GM19238 (cell line): ENCODE results near the gene DARS2.
"Not testable (repeated sequence)": the region's sequence is repeated elsewhere in the genome, so short reads cannot be mapped to it uniquely, and the experiment has no call there.

Experiments
- DNase-seq: peaks from one replicate; pipeline ENCODE4 v3.0.0; 2011; ENCODE audit warnings: low spot score; ENCODE audit not compliant: insufficient read length

DARS2 gene

DNA sequence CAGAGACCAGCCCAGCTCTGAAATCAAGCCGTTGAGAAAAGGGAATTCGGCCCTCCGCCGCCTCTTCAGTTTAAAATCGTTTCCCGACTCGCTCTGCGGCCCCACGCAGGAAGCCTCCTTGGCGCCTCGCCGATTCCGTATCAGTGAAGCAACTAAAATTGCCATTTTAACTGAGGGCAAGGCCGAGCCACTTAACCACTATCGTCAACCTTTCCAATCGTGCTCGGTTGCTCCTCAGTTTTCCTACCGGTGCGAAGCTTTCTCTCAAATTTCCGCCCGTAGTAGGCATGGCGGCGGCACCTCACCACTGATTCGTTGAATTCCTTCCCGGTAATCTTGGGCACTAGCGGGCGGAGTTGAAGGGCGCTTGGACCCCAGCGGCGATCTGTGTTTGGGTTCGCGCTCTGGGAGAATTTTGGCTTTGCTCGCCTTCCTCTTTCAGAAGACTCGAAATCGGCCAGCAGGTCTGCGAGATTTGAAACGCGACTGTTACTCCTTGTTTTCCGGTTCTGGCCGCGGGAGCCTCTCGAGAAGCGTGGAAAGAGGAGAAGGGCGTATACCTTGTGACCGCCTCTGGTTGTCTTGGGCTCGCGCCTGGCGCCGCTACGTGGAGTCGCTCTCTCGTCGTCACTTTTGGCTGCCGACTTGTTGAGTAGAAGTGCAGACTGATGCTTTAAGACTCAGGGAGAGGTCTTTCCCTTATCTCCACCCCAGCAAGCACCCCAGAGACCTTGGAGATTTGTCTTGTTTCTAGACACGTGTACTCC, at the start of gene DARS2, which contains the start of gene CENPL:
DARS2 (plus strand) TSS at position 359 of the 767 bp plus-strand sequence. CDS start 557 bp downstream, outside the sequence.
CENPL (minus strand) TSS at position 569 of the 767 bp plus-strand sequence. CDS start 13,584 bp downstream, outside the sequence.
- peak; percentile 71 for DNase-seq

GRCh38 chr1:173775578-173776226, 48.8 kb upstream of the DARS2 start:
- DNase-seq = no peak

DNA sequence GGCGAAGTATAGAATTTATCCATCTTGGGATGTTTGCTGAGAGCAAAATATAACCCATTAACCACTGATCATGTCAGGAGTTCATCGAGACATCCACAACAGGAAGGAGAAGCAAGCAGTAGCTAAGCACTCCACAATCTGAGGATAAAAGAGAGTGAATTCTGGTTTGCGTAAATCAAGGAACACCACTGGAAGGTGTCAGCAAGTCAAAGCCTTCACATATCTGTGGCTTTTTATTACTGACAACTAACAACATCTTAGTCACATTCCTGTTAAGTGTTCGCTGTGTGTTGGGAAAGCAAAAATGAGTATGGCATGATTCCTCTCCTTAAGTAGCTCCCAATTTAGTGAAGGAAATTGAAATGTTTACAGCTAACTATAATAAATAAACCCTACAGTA, 44.5 kb upstream of the DARS2 start:
- DNase-seq = no peak

GRCh38 chr1:173784997-173785396, 39.5 kb upstream of the DARS2 start:
- DNase-seq = no peak

GRCh38 chr1:173789841-173790240, 34.6 kb upstream of the DARS2 start:
- DNase-seq = no peak

GRCh38 chr1:173798078-173798477, 26.4 kb upstream of the DARS2 start:
- no peak for DNase-seq

GRCh38 chr1:173799995-173800394, 24.5 kb upstream of the DARS2 start:
- DNase-seq = not testable (repeated sequence)

DNA sequence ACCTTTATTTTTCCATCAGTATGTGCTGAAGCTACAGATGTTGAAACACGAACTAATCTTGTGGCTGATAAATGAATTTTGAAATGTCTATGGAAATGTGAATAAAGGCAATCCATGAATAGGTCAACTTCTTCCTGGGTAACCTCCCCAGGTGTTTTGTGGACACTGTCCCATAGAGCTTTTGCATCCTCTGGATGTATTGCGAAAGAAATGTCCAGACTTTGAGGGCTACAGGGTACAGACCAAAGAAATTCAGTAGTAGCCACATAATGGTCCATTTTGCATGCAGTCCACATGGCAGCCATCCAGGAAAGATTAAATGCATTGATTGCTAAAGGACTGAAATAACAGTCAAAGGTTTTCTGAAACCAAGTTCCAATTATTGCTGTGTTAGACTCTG, 21.5 kb upstream of the DARS2 start:
- DNase-seq = no peak

GRCh38 chr1:173813654-173814053, 10.8 kb upstream of the DARS2 start:
- DNase-seq = not testable (repeated sequence)

DNA sequence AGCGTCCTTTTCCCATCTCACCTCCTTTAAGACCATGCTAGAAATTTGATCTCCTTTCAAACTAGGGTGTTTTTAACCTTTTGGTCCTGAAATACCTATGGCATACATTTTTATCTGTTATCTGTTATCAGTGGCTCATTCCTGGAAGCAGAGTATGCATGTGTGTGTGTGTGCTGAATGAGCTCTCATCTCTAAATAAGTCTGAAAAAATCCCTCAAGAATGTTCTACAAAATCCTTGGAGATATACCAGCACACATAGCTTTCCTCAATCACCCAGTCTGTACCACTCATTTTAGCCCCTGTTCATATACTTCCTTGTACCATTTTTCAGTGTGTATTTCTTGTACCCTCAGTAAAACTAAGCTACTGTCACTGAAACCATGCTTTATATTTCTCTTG, 6.0 kb upstream of the DARS2 start:
- no peak for DNase-seq

DNA sequence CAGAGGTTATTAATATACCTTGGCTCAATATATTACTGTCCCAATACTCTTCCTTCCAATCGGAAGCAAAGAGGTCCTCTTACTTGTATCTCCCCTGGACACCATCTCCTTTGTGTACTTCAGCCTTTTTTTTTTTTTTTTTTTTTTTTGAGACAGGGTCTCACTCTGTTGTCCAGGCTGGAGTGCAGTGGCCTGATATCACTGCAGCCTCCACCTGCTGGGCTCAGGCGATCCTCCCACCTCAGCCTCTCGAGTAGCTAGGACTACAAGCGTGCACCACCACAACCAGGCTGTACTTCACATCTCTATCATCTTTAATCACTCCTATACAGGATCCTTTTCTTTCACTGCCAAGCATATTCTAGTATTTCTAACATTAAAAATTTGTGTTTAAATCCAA, 2.8 kb upstream of the DARS2 start:
- no peak for DNase-seq

- DNase-seq = peak; percentile 32
Observed at GRCh38 chr1:173823781-173824314, 625 bp upstream of the DARS2 start.

GRCh38 chr1:173827611-173828010, 3.1 kb downstream of the DARS2 start:
- no peak for DNase-seq

DNA sequence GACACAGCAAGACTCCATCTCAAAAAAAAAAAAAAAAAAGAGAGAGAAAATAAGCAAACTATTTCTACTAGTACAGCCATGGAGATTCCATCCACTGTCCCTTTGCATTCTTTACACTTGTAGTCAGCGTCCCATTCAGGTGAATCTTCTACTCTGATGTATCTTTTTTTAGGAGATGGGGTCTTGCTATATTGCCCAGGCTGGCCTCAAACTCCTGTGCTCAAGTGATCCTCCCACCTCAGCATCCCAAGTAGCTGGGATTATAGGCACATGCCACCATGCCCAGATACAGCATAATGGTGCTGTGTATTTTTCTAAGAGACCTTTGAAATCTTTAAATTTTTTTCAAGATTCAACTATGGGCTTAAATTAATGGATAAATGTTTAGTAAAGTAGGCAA, 8.3 kb downstream of the DARS2 start:
- no peak for DNase-seq

DNA sequence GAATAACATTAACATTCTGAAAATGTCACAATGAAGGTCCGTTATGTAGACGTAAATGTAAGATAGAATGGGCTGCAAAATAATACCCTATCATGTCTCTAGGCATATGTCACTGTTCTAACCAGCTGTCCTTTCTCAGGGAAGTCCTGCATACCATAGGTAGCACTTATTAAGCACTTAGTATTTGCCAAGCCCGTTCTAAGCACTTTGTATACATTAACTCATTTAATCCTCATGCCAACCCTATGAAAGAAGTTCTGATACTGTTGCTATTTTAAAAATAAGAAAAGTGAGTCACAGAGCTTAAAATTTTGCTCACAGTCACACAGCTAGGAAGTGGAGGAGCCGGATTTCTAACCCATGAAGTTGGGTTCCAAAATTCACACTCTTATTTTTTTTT, 27.6 kb downstream of the DARS2 start:
- no peak for DNase-seq

DNA sequence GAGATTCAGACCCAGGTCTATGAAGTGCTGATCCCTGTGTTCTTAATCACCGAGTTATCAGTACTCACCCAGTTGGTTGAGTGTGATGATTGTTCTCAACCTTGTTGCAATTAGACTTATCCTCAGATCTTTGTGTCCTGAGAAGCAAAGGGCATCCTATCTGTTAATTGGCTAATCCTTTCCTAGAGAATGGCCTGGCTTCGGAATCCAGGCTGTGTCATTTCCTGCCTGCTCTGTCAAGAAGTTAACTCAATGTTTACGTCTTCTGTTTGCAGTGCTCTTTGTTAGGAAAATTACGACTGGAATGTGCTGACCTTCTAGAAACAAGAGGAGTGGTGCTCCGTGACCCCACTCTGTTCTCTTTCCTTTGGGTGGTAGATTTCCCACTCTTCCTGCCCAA, 28.6 kb downstream of the DARS2 start:
- DNase-seq = no peak

DNA sequence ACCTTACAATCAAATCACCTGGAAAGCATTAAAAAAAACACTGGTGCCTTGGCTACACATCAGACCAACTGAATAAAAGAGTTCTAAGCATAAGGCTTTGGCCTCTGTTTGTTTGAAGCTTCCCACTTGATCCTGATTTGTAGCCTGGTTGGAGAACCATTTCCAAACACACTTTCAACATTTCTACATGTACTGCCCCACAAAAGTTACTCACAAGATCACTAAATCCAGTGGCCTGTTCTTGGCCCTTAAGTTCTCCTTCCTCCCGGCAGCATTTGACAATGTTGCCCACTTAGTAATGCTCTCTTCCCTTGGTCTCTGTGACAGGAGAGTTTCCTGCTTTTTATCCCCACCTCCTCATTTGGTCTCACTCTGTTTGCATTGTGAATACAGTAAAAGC, 31.5 kb downstream of the DARS2 start:
- no peak for DNase-seq

DNA sequence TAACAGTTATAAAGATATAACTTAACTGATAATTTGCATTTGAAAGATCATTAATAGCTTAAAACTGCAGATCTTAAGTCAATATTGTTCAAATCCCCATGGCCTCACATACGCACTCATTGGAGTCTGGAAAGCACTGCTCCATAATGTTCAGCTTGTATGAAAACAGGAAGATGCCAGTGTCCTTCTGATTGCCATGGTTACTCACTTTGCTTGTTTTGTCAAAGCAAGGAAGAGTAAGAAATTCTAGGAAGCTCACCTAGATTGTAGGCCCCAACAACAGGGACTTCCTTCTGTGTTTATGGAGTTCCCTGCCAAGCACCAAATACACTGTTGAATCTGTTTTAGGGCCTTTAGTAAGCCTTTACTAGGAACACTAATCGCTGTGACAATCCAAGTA, 32.4 kb downstream of the DARS2 start:
- DNase-seq = no peak

- DNase-seq = no peak
Observed at GRCh38 chr1:173857363-173857917, 33.0 kb downstream of the DARS2 start.

- not testable (repeated sequence) for DNase-seq
Observed at GRCh38 chr1:173859547-173859946, 35.1 kb downstream of the DARS2 start.

GRCh38 chr1:173860065-173860464, 35.6 kb downstream of the DARS2 start:
- no peak for DNase-seq

- no peak for DNase-seq
Observed at GRCh38 chr1:173861731-173862145, 37.3 kb downstream of the DARS2 start.
